ENCODE data around the gene EHBP1. TPM values are rescaled to one million over a fixed set of nuclear protein-coding genes. Genes with fewer than 3 reads are reported as not detected.

The EHBP1 gene
- total and polyA plus RNA-seq, 2 donors (not counting 1 experiment from before 2014, with no cell fraction given) = 129 to 191 TPM

GRCh38 chr2:62797107-62797506 lies 91.6 kb downstream of the EHBP1 start:
- no peaks in the 10 kb centered on the region for H3K4me1 ChIP-seq (ENCODE audit: control insufficient read depth, extremely low read depth, insufficient read depth, low read length)
- no peak overlapping the region for H3K4me2 ChIP-seq (ENCODE audit: extremely low read depth, insufficient read depth, low read length)
- no peaks in the 10 kb centered on the region for H3K9me3 ChIP-seq (ENCODE audit: control insufficient read depth, insufficient read depth, low read depth, low read length)
- no peaks in the 10 kb centered on the region for H3K27me3 ChIP-seq (ENCODE audit: control insufficient read depth, insufficient read depth, low read length)
- no peak for DNase-seq (ENCODE audit: low read depth in 2 of 2)
- no peak overlapping the region for H3K27ac ChIP-seq (ENCODE audit: insufficient read depth, low read length)
- no peak for TF ChIP-seq EZH2 (IDR thresholded peaks at IDR 0.05; ENCODE audit: low read length, missing control alignments)
- TF ChIP-seq CTCF (conservative IDR thresholded peaks at IDR 0.05 in 1 of 2, IDR thresholded peaks at IDR 0.05 in 1 of 2; ENCODE audit: low read depth in 1 of 2, low read length in 2 of 2) = no peak
- no peaks in the 10 kb centered on the region for H4K20me1 ChIP-seq (ENCODE audit: control insufficient read depth, extremely low read depth, insufficient read depth, low read length)
- H3K36me3 ChIP-seq (ENCODE audit: control insufficient read depth, insufficient read depth, low read length) = no peaks in the 10 kb centered on the region
- H3K4me3 ChIP-seq (replicated peaks in 1 of 4; ENCODE audit: control extremely low read depth in 1 of 4, insufficient read depth in 1 of 4, low read depth in 3 of 4, low read length in 4 of 4) = no peak overlapping the region
- H3K79me2 ChIP-seq (ENCODE audit: control insufficient read depth, insufficient read depth, low read length) = peaks cover 14% of the 10 kb centered on the region
- no peak overlapping the region for H2AFZ ChIP-seq (ENCODE audit: low read length)
- no peak overlapping the region for H3K9ac ChIP-seq (ENCODE audit: insufficient read depth, low read length)

GRCh38 chr2:62800618-62801017 lies 95.1 kb downstream of the EHBP1 start:
- no peaks in the 10 kb centered on the region for H3K9me3 ChIP-seq (ENCODE audit: control insufficient read depth, insufficient read depth, low read depth, low read length)
- peaks cover 18% of the 10 kb centered on the region for H3K79me2 ChIP-seq (ENCODE audit: control insufficient read depth, insufficient read depth, low read length)
- no peak overlapping the region for H3K4me3 ChIP-seq (replicated peaks in 1 of 4; ENCODE audit: control extremely low read depth in 1 of 4, insufficient read depth in 1 of 4, low read depth in 3 of 4, low read length in 4 of 4)
- no peak for TF ChIP-seq EZH2 (IDR thresholded peaks at IDR 0.05; ENCODE audit: low read length, missing control alignments)
- no peak for TF ChIP-seq CTCF (conservative IDR thresholded peaks at IDR 0.05 in 1 of 2, IDR thresholded peaks at IDR 0.05 in 1 of 2; ENCODE audit: low read depth in 1 of 2, low read length in 2 of 2)
- DNase-seq (ENCODE audit: low read depth in 2 of 2) = no peak
- H3K9ac ChIP-seq (ENCODE audit: insufficient read depth, low read length) = no peak overlapping the region
- no peaks in the 10 kb centered on the region for H3K27me3 ChIP-seq (ENCODE audit: control insufficient read depth, insufficient read depth, low read length)
- H2AFZ ChIP-seq (ENCODE audit: low read length) = no peak overlapping the region
- no peaks in the 10 kb centered on the region for H3K4me1 ChIP-seq (ENCODE audit: control insufficient read depth, extremely low read depth, insufficient read depth, low read length)
- no peaks in the 10 kb centered on the region for H3K36me3 ChIP-seq (ENCODE audit: control insufficient read depth, insufficient read depth, low read length)
- no peaks in the 10 kb centered on the region for H4K20me1 ChIP-seq (ENCODE audit: control insufficient read depth, extremely low read depth, insufficient read depth, low read length)
- H3K27ac ChIP-seq (ENCODE audit: insufficient read depth, low read length) = no peak overlapping the region
- no peak overlapping the region for H3K4me2 ChIP-seq (ENCODE audit: extremely low read depth, insufficient read depth, low read length)

- DNase-seq (ENCODE audit: low read depth in 2 of 2) = no peak
- no peak for TF ChIP-seq EZH2 (IDR thresholded peaks at IDR 0.05; ENCODE audit: low read length, missing control alignments)
- no peak for TF ChIP-seq CTCF (conservative IDR thresholded peaks at IDR 0.05 in 1 of 2, IDR thresholded peaks at IDR 0.05 in 1 of 2; ENCODE audit: low read depth in 1 of 2, low read length in 2 of 2)
- Histone ChIP-seq H3K4me1 (ENCODE audit: control insufficient read depth, extremely low read depth, insufficient read depth, low read length) (no peaks in the 10 kb centered on the region), H3K9ac (ENCODE audit: insufficient read depth, low read length) (no peak overlapping the region), H3K9me3 (ENCODE audit: control insufficient read depth, insufficient read depth, low read depth, low read length) (no peaks in the 10 kb centered on the region), H3K4me2 (ENCODE audit: extremely low read depth, insufficient read depth, low read length) (no peak overlapping the region), H3K36me3 (ENCODE audit: control insufficient read depth, insufficient read depth, low read length) (no peaks in the 10 kb centered on the region), H3K4me3 (replicated peaks in 1 of 4; ENCODE audit: control extremely low read depth in 1 of 4, insufficient read depth in 1 of 4, low read depth in 3 of 4, low read length in 4 of 4) (no peak overlapping the region), H2AFZ (ENCODE audit: low read length) (no peak overlapping the region), H3K79me2 (ENCODE audit: control insufficient read depth, insufficient read depth, low read length) (peaks cover 17% of the 10 kb centered on the region), H3K27ac (ENCODE audit: insufficient read depth, low read length) (no peak overlapping the region), H3K27me3 (ENCODE audit: control insufficient read depth, insufficient read depth, low read length) (no peaks in the 10 kb centered on the region), H4K20me1 (ENCODE audit: control insufficient read depth, extremely low read depth, insufficient read depth, low read length) (no peaks in the 10 kb centered on the region)
Measured at GRCh38 chr2:62801110-62801509, 95.6 kb downstream of the EHBP1 start.

Data from fibroblast of lung (primary cell).